T-helper 2 cell (primary cell): ENCODE results near the gene THBS4.

Experiments
- DNase-seq, 5 experiments: peaks; one replicate each; pipeline versions ENCODE4 v3.0.0 to v3.0.0-alpha.2; 2012 to 2022

The THBS4 gene

GRCh38 chr5:80048084-80048780, 13.1 kb downstream of the THBS4 start:
- DNase-seq = no peak

DNA sequence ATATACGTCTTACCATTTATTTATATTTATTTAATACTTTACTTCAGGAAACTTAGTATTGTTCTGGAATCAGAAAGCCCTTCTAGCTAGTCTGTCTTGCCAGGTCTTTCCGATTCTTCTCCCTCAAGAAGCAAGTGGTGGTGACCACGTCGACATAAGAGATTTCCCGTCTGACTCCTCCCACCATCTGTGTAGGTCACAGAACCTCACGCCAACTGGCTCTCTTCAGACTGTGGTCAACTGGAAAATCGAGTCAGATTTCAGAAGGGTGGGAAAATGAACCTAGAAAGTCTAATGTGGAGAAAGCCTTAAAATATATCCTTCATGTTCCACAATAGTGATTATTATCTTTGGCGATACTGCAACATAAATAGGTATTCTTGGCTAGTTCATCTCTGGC, 17.3 kb downstream of the THBS4 start:
- DNase-seq = no peak

DNA sequence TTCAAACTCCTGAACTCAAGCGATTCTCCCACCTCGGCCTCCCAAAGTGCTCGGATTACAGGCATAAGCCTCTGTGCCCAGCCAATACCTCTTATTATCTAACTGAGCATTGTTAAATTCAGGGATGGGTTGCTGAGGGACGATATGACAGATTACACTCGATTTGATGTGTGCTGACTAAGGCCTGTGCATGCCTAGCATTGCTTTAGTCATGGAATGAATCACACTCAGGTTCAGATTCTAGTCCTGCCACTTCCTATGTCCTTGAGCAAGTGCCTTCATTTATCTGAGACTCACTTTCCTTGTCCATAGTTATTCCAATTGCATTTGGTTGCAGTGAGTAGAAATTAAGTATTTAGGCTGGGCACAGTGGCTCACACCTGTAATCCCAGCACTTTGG, 19.5 kb downstream of the THBS4 start:
- DNase-seq = peak in 1 of 5 experiments; percentile 65

- no peak for DNase-seq
Observed at GRCh38 chr5:80055491-80056170, 20.5 kb downstream of the THBS4 start.

DNA sequence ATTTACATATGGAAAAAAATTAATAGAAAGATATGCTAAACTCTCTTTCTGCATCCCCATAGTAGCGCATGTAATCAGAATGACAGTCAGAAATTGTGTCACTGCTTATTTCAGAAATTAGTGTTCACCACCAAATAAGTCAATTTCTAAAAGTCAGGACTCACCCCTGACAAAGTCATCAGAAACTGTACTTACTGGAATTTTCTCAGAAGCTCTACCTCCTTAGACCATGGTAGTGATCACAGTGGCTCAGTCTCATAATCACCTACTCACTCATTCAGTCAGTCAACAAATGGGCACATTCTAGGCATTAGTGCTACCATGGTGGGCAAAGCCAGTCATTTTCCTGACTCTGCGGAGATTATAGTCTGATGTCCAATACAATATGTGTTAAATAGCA, 22.0 kb downstream of the THBS4 start:
- DNase-seq = no peak

GRCh38 chr5:80057921-80058320, 22.8 kb downstream of the THBS4 start:
- no peak for DNase-seq

- no peak for DNase-seq
Observed at GRCh38 chr5:80059354-80059980, 24.3 kb downstream of the THBS4 start.

- DNase-seq = no peak
Observed at GRCh38 chr5:80060966-80061365, 25.8 kb downstream of the THBS4 start.

DNA sequence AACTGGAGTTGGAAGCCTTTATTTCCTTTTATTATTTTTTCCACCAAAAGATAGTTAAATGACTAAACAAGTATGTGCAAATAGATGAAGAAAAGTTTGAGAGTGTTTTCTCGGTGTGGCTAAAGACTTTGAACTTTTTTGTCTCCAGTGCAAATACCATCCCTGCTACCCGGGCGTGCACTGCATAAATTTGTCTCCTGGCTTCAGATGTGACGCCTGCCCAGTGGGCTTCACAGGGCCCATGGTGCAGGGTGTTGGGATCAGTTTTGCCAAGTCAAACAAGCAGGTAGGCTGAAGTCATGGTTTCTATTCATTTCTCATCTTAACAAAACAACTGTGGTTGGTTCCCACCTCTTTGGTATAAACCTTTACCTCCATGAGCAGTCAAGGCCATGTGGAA, 26.4 kb downstream of the THBS4 start:
- DNase-seq = no peak

- DNase-seq = no peak
Observed at GRCh38 chr5:80064124-80064523, 29.0 kb downstream of the THBS4 start.

GRCh38 chr5:80067016-80067415, 31.9 kb downstream of the THBS4 start:
- DNase-seq = no peak

DNA sequence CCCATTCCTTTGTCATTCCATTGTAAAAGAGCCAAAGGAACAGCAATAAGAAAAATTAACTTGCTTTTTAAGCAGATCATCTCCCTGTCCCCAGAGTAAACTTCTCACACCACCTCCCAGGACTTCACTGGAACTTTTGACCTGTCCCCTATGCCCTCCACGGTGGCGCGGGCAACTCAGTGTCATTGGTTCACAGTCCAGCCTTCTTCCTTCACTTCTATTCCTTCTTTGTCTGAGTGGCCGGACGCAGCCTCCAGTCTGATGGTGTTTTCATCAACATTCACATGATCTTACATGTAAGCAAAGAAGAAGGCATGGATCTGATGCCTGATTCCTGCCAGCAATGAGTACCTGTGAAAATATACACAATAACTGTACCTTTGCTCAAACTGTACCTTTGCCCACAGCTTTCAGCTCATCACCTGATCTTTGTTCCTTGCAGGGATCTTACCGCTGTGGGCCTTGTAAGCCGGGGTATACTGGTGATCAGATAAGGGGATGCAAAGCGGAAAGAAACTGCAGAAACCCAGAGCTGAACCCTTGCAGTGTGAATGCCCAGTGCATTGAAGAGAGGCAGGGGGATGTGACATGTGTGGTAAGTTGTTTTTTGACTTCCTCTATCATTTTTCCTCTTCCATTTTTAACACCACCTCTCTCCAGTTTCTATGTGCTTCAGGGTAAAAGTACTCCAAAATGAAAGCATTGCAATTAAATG, 32.5 kb downstream of the THBS4 start:
- peak in 1 of 5 experiments; percentile 32 for DNase-seq

DNA sequence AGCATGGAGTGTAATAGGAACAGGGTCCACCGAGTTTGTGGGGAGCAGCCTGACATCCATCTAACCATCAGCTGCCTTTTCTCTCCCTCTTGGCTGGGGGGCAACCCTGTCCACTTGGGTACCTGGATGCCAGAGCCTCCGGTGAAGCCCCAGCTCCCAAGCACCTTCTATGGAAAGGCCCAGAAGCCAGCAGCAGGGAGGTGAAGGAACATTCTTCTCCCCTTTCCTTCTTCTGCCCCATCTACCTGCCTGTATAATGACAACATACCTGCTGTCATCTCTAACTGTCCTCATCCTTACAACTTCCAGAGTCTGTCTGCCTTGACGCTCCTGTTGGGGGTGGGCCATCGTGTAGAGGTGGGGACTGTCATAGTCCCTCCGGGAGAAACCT, 33.1 kb downstream of the THBS4 start:
- no peak for DNase-seq

DNA sequence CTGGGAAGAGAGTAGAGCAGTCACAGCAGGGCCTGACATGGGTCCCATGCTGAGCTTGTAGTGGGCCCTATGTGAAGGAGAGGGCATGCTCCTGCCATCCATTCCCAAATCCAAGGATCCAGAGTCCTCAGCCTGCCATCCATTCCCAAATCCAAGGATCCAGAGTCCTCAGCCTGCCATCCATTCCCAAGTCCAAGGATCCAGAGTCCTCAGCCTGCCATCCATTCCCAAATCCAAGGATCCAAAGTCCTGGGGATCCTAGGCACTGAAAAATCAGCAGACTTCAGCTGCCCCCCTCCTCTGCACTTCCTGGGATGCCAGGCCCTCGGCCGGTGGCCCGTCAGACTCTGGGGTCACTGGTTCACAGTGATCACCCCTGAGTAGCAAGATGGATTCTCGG, 33.6 kb downstream of the THBS4 start:
- DNase-seq = no peak

DNA sequence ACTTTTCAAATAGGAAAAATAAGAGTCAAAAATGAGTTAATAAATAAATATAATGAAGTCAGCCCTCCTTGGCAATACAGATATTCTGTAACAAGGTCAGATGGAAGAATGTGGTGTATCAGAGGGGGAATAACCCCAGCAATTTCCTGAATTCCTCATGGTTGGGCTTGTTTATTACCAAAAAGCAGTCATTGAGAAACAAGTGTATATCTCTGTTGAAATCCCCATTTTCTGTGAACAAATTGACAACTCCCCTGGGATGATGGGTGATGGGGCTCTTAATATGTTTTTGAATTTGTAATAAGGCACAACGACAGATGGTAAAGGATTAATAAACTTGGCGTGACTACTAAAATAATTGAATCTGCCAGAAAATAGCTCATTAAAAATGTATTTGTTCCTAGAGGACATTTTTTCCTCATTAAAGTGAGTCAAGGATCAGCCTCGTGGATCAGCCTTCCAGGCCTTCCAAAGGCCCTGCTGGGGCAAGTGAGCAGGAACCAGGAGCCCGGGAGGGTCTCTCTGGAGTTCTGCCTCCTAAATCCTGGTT, 34.2 kb downstream of the THBS4 start:
- no peak for DNase-seq

DNA sequence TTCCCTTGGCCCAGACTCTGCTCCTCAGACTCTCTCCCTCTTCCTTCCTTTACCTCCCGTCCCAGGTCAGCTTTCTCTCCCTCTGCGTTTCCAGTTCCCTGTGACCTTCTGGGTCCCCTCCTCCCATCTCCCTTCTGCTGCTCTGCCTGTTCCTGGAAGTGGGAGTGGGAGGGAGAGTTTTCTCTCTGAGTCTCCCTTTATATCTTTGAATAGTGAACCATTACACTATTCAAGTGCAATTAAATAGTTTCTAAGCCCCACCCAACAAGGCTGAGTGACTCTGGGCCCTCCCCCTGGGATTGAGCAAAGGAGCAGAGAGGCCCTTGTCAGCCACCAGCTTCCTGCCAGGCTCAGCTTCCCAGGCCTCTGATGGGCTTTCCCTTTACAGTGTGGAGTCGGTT, 34.8 kb downstream of the THBS4 start:
- no peak for DNase-seq

DNA sequence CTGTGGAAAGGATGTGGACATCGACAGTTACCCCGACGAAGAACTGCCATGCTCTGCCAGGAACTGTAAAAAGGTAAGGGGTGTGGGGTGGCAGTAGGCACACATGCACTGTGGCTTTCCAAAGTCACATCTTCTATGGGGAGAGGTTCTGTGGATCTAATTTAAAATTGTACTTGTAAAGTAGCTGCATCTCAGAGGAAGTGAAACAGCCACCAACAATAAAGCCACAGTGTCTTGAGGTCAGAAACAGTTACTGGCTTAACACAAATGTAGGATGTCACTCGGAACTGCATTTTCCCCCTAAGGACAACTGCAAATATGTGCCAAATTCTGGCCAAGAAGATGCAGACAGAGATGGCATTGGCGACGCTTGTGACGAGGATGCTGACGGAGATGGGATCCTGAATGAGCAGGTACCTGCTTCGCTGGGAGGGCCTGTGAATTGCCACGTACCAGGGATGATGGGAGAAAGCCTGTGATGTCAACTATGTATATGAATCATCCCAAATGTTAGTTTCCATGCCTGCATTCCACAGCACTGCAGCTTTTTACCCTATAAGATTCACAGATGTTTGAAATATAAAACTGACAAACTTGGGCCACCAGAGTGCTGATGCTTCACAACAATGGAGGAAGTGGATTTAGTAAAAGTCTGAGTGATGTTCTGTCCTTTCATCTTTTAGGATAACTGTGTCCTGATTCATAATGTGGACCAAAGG, 35.3 kb downstream of the THBS4 start:
- DNase-seq = peak in 1 of 5 experiments; percentile 29

DNA sequence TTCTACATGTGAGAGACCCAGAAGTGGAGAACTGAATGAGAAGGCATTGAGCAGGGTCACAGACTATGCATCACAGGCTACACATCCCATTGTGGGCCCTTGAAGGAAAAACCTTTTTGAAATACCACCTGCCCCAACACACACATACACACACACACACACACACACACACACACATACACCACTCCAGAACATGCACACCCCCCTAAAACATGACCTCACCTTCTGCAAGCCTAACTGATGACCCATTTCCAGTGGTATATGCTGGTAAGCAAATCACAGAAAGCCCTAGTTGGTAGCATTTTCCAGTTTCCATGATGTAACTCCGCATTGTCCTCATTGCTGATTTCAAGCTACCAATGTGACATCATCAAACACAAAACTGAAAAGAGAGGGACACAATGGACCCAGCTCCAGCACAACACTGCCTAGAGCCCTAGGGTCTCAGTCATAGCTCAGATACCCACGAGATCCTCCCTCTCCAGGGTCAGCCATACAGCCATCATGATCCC, 36.4 kb downstream of the THBS4 start:
- DNase-seq = no peak

DNA sequence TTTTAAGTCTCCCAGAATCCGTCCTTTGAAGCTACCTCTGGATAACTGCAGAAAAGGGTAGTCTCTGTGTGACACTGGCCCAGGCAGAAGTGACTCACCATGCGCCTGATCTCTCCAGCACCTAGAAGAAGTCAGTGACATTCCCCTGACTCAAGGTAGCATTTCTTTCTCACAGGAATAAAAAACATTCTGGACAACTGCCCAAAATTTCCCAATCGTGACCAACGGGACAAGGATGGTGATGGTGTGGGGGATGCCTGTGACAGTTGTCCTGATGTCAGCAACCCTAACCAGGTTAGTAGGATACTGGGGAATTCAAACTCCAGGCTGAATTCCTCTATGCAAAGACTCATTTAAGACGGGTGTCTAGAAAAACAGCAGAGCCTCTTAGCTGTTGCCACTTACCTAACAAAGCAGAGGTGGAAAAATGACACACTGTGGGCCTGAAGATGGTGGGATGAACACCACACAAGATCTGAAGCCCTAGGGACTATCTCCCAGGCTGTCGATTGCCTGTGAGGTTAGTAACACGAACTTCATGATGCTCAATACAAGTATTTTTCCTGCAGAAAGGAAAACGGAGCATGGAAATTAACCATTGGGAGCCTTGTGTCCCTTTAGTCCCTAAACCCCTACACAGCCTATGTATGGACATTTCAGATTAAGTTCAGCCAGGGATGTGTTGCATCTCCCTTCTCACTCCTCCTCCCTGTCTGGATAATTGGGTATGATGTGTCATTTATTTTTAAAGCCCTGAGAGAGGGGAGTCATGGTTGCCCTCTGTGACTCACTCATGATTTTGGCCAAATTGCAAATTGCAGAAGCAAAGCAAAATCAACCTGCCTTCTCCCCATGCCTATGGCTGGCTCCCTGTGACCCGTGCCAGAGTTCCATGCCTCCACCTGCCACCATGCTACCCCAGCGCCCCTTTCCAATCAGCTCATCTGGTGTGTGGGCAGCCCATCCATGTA, 37.2 kb downstream of the THBS4 start:
- DNase-seq = no peak

GRCh38 chr5:80076131-80077050, 41.2 kb downstream of the THBS4 start:
- no peak for DNase-seq
